Measurements from ENCODE around the gene HLCS. TPM values are rescaled to one million over a fixed set of nuclear protein-coding genes. Genes with fewer than 3 reads are reported as not detected.

HLCS gene
- total and polyA plus RNA-seq, 2 donors (not counting 3 experiments of a cell fraction or from before 2014, with no cell fraction given) = 6.7 to 17.2 TPM

DNA sequence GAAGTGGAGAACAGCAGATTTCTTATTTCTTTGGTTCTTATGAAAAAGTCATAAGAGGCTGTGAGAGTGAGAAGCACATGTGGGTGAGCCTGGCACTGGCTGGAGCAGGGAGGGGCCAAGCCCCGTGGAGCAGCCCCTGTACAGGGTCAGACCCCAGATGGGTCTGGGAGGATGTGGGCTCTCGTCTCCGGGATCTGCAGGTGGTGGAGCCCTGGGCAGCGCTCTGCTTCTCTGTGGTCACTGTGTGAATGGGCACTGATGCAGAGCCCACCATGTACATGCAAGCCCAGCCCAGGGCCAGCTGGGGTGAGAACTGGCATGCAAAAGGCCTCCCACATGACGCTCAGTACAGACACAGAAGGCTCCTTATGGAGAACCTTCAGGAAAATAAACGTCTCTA, 200.0 kb downstream of the HLCS start:
- Histone ChIP-seq H3K9me1 (replicated peaks; ENCODE audit: control insufficient read depth, extremely low read depth, insufficient read depth, low read length) (no peaks in the 10 kb centered on the region), H4K20me1 (replicated peaks; ENCODE audit: control insufficient read depth, extremely low read depth, insufficient read depth, low read length) (no peaks in the 10 kb centered on the region), H3K9ac (replicated peaks; ENCODE audit: extremely low read depth, insufficient read depth, low read length) (no peak overlapping the region), H3K4me3 (replicated peaks in 1 of 3; ENCODE audit: insufficient read depth in 1 of 3, low read depth in 1 of 3, low read length in 3 of 3) (no peak overlapping the region), H2AFZ (ENCODE audit: low read depth, low read length) (no peak overlapping the region), H3K27me3 (ENCODE audit: control insufficient read depth in 2 of 2, insufficient read depth in 2 of 2, low read length in 2 of 2) (no peaks in the 10 kb centered on the region), H3K27ac (ENCODE audit: insufficient read depth, low read depth, low read length) (no peak overlapping the region), H3K36me3 (ENCODE audit: control insufficient read depth in 2 of 2, extremely low read depth in 1 of 2, insufficient read depth in 2 of 2, low read length in 2 of 2) (no peaks in the 10 kb centered on the region), H3K9me3 (replicated peaks; ENCODE audit: control insufficient read depth, insufficient read depth, low read length) (no peaks in the 10 kb centered on the region), H3K79me2 (ENCODE audit: control insufficient read depth, insufficient read depth, low read length) (no peaks in the 10 kb centered on the region), H3K4me1 (ENCODE audit: control insufficient read depth, extremely low read depth, insufficient read depth, low read length) (peaks cover 6% of the 10 kb centered on the region), H3K4me2 (ENCODE audit: insufficient read depth, low read length) (no peak overlapping the region)
- intact Hi-C loops (cut with micrococcal nuclease) = no loop called here
- TF ChIP-seq EZH2 (IDR thresholded peaks at IDR 0.05; ENCODE audit: borderline replicate concordance, low read depth, low read length, severe bottlenecking) (no peak), GATA2 (IDR thresholded peaks at IDR 0.05; ENCODE audit: insufficient read depth, insufficient read length, low read depth, low read length) (no peak), MYC (IDR thresholded peaks at IDR 0.05; ENCODE audit: low read depth, low read length) (no peak), POLR2A (IDR thresholded peaks at IDR 0.05; ENCODE audit: low read depth, low read length) (no peak), JUN (IDR thresholded peaks at IDR 0.05; ENCODE audit: borderline replicate concordance, insufficient read depth, insufficient read length, low read depth) (no peak), POLR2AphosphoS5 (IDR thresholded peaks at IDR 0.05; ENCODE audit: insufficient read depth, low read depth, low read length) (no peak), FOS (IDR thresholded peaks at IDR 0.05; ENCODE audit: borderline replicate concordance, insufficient read depth, low read length) (no peak)
- TF ChIP-seq, protein P1, sequence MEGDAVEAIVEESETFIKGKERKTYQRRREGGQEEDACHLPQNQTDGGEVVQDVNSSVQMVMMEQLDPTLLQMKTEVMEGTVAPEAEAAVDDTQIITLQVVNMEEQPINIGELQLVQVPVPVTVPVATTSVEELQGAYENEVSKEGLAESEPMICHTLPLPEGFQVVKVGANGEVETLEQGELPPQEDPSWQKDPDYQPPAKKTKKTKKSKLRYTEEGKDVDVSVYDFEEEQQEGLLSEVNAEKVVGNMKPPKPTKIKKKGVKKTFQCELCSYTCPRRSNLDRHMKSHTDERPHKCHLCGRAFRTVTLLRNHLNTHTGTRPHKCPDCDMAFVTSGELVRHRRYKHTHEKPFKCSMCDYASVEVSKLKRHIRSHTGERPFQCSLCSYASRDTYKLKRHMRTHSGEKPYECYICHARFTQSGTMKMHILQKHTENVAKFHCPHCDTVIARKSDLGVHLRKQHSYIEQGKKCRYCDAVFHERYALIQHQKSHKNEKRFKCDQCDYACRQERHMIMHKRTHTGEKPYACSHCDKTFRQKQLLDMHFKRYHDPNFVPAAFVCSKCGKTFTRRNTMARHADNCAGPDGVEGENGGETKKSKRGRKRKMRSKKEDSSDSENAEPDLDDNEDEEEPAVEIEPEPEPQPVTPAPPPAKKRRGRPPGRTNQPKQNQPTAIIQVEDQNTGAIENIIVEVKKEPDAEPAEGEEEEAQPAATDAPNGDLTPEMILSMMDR (IDR thresholded peaks at IDR 0.05; ENCODE audit: extremely low read depth in 1 of 2, insufficient read depth in 1 of 2, low read depth in 1 of 2, low read length in 2 of 2) = no peak
- TF ChIP-seq, protein P2, sequence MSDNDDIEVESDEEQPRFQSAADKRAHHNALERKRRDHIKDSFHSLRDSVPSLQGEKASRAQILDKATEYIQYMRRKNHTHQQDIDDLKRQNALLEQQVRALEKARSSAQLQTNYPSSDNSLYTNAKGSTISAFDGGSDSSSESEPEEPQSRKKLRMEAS (IDR thresholded peaks at IDR 0.05; ENCODE audit: insufficient read depth, insufficient read length) = no peak
- POLR2A ChIA-PET = no interaction called here
- BruUV-seq (replicated peaks) = no TSS peak
- no peak for DNase-seq (ENCODE audit: low read depth, low spot score)
- dilution Hi-C loops (cut with MboI; ENCODE audit: extremely low pct_ligation_motif_present, low sequenced_read_pairs) = no loop called here
- CTCF ChIA-PET = no interaction called here
- no peak for FAIRE-seq

Measured in endothelial cell of umbilical vein (primary cell).